Activated naive CD4-positive, alpha-beta T cell (primary cell): Measurements from ENCODE around the gene ZNF800.

Source experiments
- DNase-seq, 4 experiments: peaks; one replicate each; lab custom pipeline; 2025; lab: John Stamatoyannopoulos, UW

The ZNF800 gene

GRCh38 chr7:127390186-127390816, 2.2 kb downstream of the ZNF800 start:
- DNase-seq: no peak

DNA sequence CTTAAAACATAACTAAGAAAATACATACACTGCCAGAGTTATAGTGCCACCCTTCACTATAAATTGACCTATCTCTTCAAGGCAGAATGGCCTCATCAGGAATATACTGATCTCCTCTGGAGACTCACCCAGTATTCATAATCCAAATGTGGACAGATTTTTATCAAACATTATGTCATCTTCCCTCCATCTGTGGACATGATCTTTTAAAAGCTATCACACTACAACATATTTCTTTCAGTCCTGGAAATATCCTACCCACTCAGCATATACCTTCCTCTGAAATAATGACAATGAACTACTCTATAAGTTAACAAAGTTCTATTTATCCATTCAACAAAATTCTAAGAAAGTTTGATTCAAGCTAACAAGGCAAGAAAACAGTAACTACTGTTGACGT, 3.2 kb downstream of the ZNF800 start:
- no peak for DNase-seq

DNA sequence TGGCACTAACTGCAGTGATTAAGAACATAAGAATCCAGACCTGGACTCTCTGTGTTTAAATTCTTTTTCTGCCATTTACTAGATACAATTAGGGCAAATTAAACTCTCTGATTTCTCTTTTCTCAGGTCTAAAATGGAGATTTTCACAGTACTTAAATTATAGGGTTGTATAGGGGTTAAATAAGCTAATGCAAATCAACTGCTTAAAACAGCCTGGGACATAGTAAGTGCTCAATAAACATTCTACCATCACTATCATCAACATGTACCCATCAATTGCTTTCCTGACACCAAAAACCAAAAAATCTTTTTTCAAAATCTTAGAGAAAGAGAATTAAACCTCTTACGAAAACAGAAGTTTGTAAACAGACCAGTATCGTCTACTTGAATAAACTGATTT, 4.5 kb downstream of the ZNF800 start:
- no peak for DNase-seq

GRCh38 chr7:127383123-127383835, 9.2 kb downstream of the ZNF800 start:
- no peak for DNase-seq

- no peak for DNase-seq
Observed at GRCh38 chr7:127382301-127383085, 10.0 kb downstream of the ZNF800 start.

- no peak for DNase-seq
Observed at GRCh38 chr7:127380479-127380878, 12.0 kb downstream of the ZNF800 start.

- DNase-seq: no peak
Observed at GRCh38 chr7:127379642-127380041, 12.9 kb downstream of the ZNF800 start.

- DNase-seq: no peak
Observed at GRCh38 chr7:127378537-127378936, 14.0 kb downstream of the ZNF800 start.

DNA sequence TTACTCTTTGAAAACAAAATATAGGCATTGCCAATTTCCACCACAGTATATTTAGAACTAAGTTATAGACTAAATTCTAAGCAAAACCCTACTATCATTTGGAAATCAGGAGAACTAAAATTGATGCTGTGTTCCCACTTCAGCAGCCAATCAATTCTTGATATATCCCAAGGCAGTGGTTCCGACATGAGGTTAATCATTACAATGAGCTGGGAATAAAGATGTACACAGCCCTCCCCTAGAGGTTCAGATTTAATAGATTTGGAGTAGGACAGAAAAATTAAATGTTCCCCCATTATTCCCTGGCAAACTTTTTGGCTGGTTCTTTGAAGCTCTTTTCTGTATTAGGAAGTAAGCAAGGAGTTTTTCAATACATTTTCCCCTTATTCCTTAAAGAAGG, 15.1 kb downstream of the ZNF800 start:
- DNase-seq: no peak

DNA sequence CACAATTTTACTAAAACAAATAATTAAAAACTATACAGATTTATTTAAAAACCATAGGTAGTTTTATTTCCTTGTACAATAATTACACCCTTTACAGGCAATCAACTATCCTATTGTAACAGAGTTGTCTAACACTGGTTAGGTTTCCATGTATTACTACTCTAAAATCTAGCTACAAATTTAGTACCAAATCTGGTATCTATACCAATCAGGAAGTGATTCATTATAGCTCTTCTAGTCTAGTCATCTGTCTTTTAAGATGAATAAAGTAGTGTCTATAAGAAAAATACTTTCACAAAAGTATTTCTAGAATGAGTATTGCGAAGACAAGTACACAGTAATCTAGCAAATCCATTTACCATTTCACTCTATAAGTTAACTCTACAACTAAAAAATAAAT, 16.9 kb downstream of the ZNF800 start:
- DNase-seq: no peak

DNA sequence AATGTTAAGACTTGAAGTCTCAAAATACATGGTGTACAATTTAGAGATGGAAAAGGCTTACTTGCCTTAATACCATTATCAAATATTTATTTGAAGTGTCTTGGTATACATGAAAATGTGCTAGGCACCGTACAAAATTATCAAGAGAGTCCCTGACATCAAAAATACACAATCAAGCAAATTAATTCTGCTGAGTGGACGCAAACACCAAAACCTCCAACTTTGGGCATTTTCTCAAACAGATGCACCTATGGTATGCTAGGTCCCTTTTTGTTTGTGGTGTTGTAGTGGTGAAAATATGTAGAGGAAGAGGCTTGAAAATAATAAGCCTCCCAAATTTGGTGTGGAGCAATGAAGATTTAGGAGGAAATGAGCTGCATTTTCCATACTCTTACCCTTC, 24.8 kb downstream of the ZNF800 start:
- no peak for DNase-seq

DNA sequence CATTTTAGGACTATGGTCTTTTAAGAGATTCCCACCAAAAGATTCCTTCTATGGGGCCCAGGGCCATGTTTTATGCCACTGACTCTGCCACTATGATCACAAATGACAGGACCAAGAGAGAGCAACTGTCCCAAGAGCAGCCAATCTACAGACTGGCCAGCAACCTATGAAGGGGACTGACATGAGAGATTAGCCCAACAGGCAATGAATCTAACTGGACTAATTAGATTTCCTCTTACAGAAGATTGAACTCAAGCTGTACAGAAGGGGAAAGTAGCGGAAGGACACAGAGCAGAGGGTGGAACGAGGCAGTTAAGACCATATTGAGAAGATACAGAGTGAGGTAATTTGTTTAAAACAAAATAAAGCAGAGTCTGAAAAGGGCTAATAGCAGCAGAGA, 25.8 kb downstream of the ZNF800 start:
- DNase-seq: no peak

DNA sequence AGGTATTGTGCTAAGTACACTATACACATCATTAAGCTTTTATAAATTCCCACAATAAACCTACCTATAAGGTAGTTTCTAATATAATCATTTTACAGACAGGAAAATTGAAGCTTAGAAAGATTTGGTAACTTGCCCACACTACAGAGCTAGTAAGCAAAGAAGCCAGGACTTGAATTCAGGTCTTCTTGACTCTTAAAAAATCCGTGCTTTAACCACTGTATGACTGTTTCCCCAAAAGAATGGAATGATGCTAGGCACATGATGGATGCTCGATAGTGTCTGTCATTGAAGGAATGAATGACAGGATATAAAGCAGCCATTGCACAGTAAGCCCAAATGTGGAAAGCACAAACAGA, 26.6 kb downstream of the ZNF800 start:
- no peak for DNase-seq

- no peak for DNase-seq
Observed at GRCh38 chr7:127365164-127365956, 27.1 kb downstream of the ZNF800 start.

- DNase-seq: no peak
Observed at GRCh38 chr7:127362364-127363027, 30.0 kb downstream of the ZNF800 start.

DNA sequence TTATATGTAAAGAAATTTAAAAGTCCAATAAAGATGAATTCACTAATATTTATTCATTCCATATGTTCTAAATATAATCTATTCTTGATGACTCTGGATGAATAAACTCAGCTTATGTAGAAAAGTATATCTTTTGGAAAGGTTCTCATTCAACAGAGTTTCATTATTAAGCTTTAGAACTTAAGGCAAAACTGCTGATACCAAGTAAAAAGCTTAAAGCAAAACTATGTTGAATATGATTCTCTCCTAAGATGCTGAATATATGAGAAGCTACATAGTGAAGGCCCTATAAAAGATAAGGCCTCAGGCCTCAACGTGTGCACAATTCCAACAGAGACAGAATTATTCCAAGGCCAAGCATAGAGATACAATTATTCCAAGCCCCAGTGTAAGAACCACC, 30.8 kb downstream of the ZNF800 start:
- DNase-seq: no peak

GRCh38 chr7:127359011-127359410, 33.5 kb downstream of the ZNF800 start:
- no peak for DNase-seq

GRCh38 chr7:127353897-127354296, 38.6 kb downstream of the ZNF800 start:
- DNase-seq: no peak

DNA sequence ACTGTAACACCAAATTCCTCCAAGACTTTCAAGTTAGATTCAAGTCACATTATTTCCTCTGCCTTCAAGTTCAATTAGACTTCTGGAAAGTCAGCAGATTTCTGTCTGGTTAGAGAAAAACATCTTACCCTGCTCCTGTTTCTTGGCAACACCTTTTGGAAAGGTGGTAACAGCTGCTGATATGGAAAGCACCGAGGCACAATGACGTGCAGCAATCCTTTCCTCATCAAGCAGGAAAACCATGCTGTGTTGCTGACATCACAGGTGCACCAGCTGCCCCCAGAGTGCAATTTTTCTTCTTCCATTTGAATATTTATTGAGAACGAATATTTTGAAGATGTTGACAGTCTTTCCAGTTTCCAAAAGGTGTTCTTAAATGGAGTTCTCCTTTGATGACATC, 41.9 kb downstream of the ZNF800 start:
- no peak for DNase-seq

DNA sequence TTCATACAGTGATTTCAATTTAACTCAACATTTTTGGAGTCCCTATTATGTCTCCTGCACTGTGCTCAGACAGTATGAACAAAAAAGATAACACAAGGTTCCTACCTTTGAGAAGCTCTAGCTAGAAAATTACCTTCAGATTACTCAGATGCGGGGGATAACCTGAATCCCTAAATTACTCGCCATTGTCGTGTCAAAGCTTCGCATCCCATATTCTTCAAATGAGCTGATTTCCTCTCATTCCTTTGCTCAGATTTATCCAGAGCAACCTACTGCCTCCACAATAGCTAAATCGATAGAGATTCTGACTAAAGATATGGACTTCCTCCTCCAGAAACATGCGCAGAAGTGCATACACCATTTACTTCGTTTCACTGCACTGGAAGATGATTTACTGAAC, 42.6 kb downstream of the ZNF800 start:
- DNase-seq: no peak

DNA sequence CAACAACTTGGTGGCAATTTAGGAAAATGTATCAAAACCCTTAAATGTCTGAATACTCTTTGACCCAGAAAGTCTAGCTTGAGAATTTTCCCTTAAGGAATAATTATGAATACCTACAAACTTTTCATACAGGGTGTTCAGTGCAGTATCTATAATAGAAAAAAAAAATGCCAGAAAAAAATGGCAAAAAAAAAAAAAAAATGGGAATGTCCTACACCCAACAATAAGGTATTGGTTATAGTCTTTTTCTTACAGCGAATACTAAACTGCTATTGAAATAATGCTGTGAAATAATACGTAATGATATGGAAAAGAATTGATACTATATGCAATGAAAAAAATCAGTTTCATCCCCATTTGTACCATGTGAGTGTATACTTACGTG, 44.3 kb downstream of the ZNF800 start:
- no peak for DNase-seq
